Endodermal cell (in vitro differentiated cells): ENCODE measurements around the gene ZC3H7A. TPM values are rescaled to one million over a fixed set of nuclear protein-coding genes. Genes with fewer than 3 reads are reported as not detected.

Experiments used
- DNase-seq: peaks from one replicate; pipeline ENCODE4 v3.0.0-alpha.2; 2017
- H3K27ac ChIP-seq: 2 replicates; pipeline ENCODE4 v1.5.1; 2013; ENCODE audit warnings: mild to moderate bottlenecking, low read depth, low read length, moderate library complexity
- H3K27me3 ChIP-seq: 2 replicates; pipeline ENCODE4 v1.6.1; 2013; ENCODE audit warnings: mild to moderate bottlenecking, low read length, moderate library complexity; ENCODE audit not compliant: insufficient read depth, control insufficient read depth, poor library complexity, severe bottlenecking
- H3K36me3 ChIP-seq: 2 replicates; pipeline ENCODE4 v1.7.0; 2013; ENCODE audit warnings: mild to moderate bottlenecking, low read length, moderate library complexity; ENCODE audit not compliant: control insufficient read depth, insufficient read depth
- H3K4me1 ChIP-seq: one replicate; pipeline ENCODE4 v1.7.0; 2013; ENCODE audit warnings: low read length; ENCODE audit not compliant: control insufficient read depth, insufficient read depth
- H3K4me3 ChIP-seq: 2 replicates; pipeline ENCODE4 v1.5.1; 2013; ENCODE audit warnings: mild to moderate bottlenecking, low read length, moderate library complexity
- H3K9ac ChIP-seq: 2 replicates; pipeline ENCODE4 v1.6.1; 2013; ENCODE audit warnings: mild to moderate bottlenecking, low read length, moderate library complexity; ENCODE audit not compliant: poor library complexity, severe bottlenecking; ENCODE audit errors: extremely low read depth
- H3K9me3 ChIP-seq: 2 replicates; pipeline ENCODE4 v1.6.1; 2013; ENCODE audit warnings: mild to moderate bottlenecking, low read length, moderate library complexity; ENCODE audit not compliant: control insufficient read depth
- H3K27ac Mint-ChIP-seq: 2 replicates; pipeline ENCODE4 v1.8.0; 2020; ENCODE audit warnings: mixed read lengths
- H3K27me3 Mint-ChIP-seq: 2 replicates; pipeline ENCODE4 v1.8.0; 2021; ENCODE audit warnings: mild to moderate bottlenecking, mixed read lengths; ENCODE audit not compliant: insufficient read depth
- H3K36me3 Mint-ChIP-seq: 2 replicates; pipeline ENCODE4 v1.8.0; 2020; ENCODE audit warnings: low read depth, mixed read lengths
- H3K4me1 Mint-ChIP-seq: 2 replicates; pipeline ENCODE4 v1.8.0; 2020; ENCODE audit warnings: mixed read lengths
- H3K4me3 Mint-ChIP-seq: 2 replicates; pipeline ENCODE4 v1.8.0; 2020; ENCODE audit warnings: mild to moderate bottlenecking, moderate library complexity, mixed read lengths
- H3K9me3 Mint-ChIP-seq: 2 replicates; pipeline ENCODE4 v1.8.0; 2020; ENCODE audit warnings: mild to moderate bottlenecking, mixed read lengths
- CTCF ChIP-seq: fragments of 200-600 bp; sonication (generic); conservative IDR thresholded peaks from 2 replicates; pipeline ENCODE4 v1.5.0; 2021; ENCODE audit warnings: antibody characterized with exemption, mild to moderate bottlenecking
- WGBS, 2 experiments: methylation state at CpG; one replicate each; pipeline versions ENCODE4 v1.1.5 to v1.1.7; 2013; ENCODE audit warnings: missing lambda C conversion rate in 2 of 2, mixed read lengths in 1 of 2; ENCODE audit not compliant: insufficient coverage in 1 of 2, insufficient read length in 1 of 2; 5-methylcytosine and 5-hydroxymethylcytosine counted together
- total RNA-seq, 2 donors: library from RNA; stranded (reverse); fragmentation: NEBNext Ultra II Directional in 1 of 2; extraction: Animal tissue kit (Norgen Biotek cat#: 25700) in 1 of 2; gene quantifications; 2 replicates in 1 of 2; 3 replicates in 1 of 2; pipeline ENCODE4 v1.2.1, GENCODE V29; 2021

Gene ZC3H7A
- total RNA-seq, 2 donors from 2014 or later, result 37.7 to 38.5 TPM

GRCh38 chr16:11762431-11762830 is 34.6 kb downstream of the ZC3H7A start:
- DNase-seq, result no peak
- Histone ChIP-seq H3K27me3 (no peaks in the 10 kb centered on the region), H3K27ac (no peak overlapping the region), H3K9me3 (no peaks in the 10 kb centered on the region), H3K4me3 (no peak overlapping the region), H3K36me3 (peaks cover 88% of the 10 kb centered on the region), H3K9ac (no peak overlapping the region), H3K4me1 (no peaks in the 10 kb centered on the region)
- H3K4me3 Mint-ChIP-seq, result no peak overlapping the region
- WGBS, 2 experiments, result 93 to 94% methylated on average over 4 of the region's 4 CpGs
- no peaks in the 10 kb centered on the region for H3K9me3 Mint-ChIP-seq
- H3K27me3 Mint-ChIP-seq, result no peaks in the 10 kb centered on the region
- no peaks in the 10 kb centered on the region for H3K4me1 Mint-ChIP-seq
- H3K27ac Mint-ChIP-seq, result no peak overlapping the region
- TF ChIP-seq CTCF, result no peak
- peaks cover 64% of the 10 kb centered on the region for H3K36me3 Mint-ChIP-seq

GRCh38 chr16:11759997-11760396 is 37.1 kb downstream of the ZC3H7A start:
- Histone ChIP-seq H3K4me1 (no peaks in the 10 kb centered on the region), H3K36me3 (peaks cover 84% of the 10 kb centered on the region), H3K27me3 (no peaks in the 10 kb centered on the region), H3K9me3 (no peaks in the 10 kb centered on the region), H3K4me3 (no peak overlapping the region), H3K9ac (no peak overlapping the region), H3K27ac (no peak overlapping the region)
- H3K4me3 Mint-ChIP-seq, result no peak overlapping the region
- peaks cover 72% of the 10 kb centered on the region for H3K36me3 Mint-ChIP-seq
- H3K4me1 Mint-ChIP-seq, result no peaks in the 10 kb centered on the region
- TF ChIP-seq CTCF, result no peak
- H3K9me3 Mint-ChIP-seq, result no peaks in the 10 kb centered on the region
- H3K27ac Mint-ChIP-seq, result no peak overlapping the region
- DNase-seq, result no peak
- 100% methylated on average over 3 of the region's 4 CpGs; no CpG with 5 or more reads in 1 of the 2 experiments for WGBS, 2 experiments
- H3K27me3 Mint-ChIP-seq, result no peaks in the 10 kb centered on the region

GRCh38 chr16:11759163-11759834 is 37.8 kb downstream of the ZC3H7A start:
- no peak for DNase-seq
- 93 to 95% methylated on average over 3 to 9 of the region's 9 CpGs for WGBS, 2 experiments
- H3K4me3 Mint-ChIP-seq, result no peak overlapping the region
- no peaks in the 10 kb centered on the region for H3K27me3 Mint-ChIP-seq
- Histone ChIP-seq H3K4me1 (no peaks in the 10 kb centered on the region), H3K9ac (no peak overlapping the region), H3K27me3 (no peaks in the 10 kb centered on the region), H3K36me3 (peaks cover 77% of the 10 kb centered on the region), H3K4me3 (no peak overlapping the region), H3K27ac (no peak overlapping the region), H3K9me3 (no peaks in the 10 kb centered on the region)
- H3K27ac Mint-ChIP-seq, result no peak overlapping the region
- H3K4me1 Mint-ChIP-seq, result no peaks in the 10 kb centered on the region
- no peaks in the 10 kb centered on the region for H3K9me3 Mint-ChIP-seq
- H3K36me3 Mint-ChIP-seq, result peaks cover 66% of the 10 kb centered on the region
- TF ChIP-seq CTCF, result no peak
